Subcutaneous abdominal adipose tissue (tissue), 5 donors: ENCODE results near the gene ASS1.

Source experiments
- H3K27ac ChIP-seq: one replicate; pipeline ENCODE4 v1.7.0; 2013; ENCODE audit warnings: low read depth, mild to moderate bottlenecking, inconsistent platforms, low read length, moderate library complexity
- H3K27me3 ChIP-seq, 5 donors: one replicate each; pipeline ENCODE4 v1.7.0; 2013; ENCODE audit warnings: low read length in 5 of 5, inconsistent platforms in 1 of 5; ENCODE audit not compliant: control insufficient read depth in 5 of 5, insufficient read depth in 4 of 5
- H3K36me3 ChIP-seq, 5 donors: one replicate each; pipeline ENCODE4 v1.7.0; 2013; ENCODE audit warnings: low read length in 5 of 5; ENCODE audit not compliant: control insufficient read depth in 5 of 5, insufficient read depth in 5 of 5
- H3K4me1 ChIP-seq, 5 donors: one replicate each; pipeline ENCODE4 v1.7.0; 2013; ENCODE audit warnings: low read length in 5 of 5, mild to moderate bottlenecking in 3 of 5, moderate library complexity in 1 of 5; ENCODE audit not compliant: control insufficient read depth in 5 of 5, insufficient read depth in 5 of 5
- H3K4me3 ChIP-seq, 5 donors: one replicate each; pipeline ENCODE4 v1.7.0; 2013; ENCODE audit warnings: low read length in 5 of 5, low read depth in 1 of 5
- H3K9ac ChIP-seq, 5 donors: one replicate each; pipeline ENCODE4 v1.7.0; 2013; ENCODE audit warnings: low read length in 5 of 5, mild to moderate bottlenecking in 4 of 5, moderate library complexity in 3 of 5
- H3K9me3 ChIP-seq, 5 donors: one replicate each; pipeline ENCODE4 v1.7.0; 2013; ENCODE audit warnings: low read length in 5 of 5; ENCODE audit not compliant: control insufficient read depth in 5 of 5
- donor health status: healthy.
- donor health status: healthy.
- donor health status: healthy.
- donor health status: healthy.
- donor health status: healthy.

The ASS1 gene

GRCh38 chr9:130532426-130533080 is 87.8 kb downstream of the ASS1 start:
- Histone ChIP-seq H3K36me3 (no peaks in the 10 kb centered on the region), H3K9me3 (no peaks in the 10 kb centered on the region), H3K27me3 (peaks cover 30 to 57% (median 46%) of the 10 kb centered on the region in 5 donors), H3K4me1 (peaks cover 0 to 9% (median 4%) of the 10 kb centered on the region in 5 donors), H3K9ac (no peak overlapping the region), H3K27ac (no peak overlapping the region), H3K4me3 (no peak overlapping the region)

- no peaks in the 10 kb centered on the region for H3K9me3 ChIP-seq
- H3K27me3 ChIP-seq: peaks cover 45 to 69% (median 55%) of the 10 kb centered on the region in 5 donors
- no peak overlapping the region for H3K9ac ChIP-seq
- H3K4me3 ChIP-seq: peak overlapping the region in 1 of 5 donors; percentile 6
- H3K36me3 ChIP-seq: no peaks in the 10 kb centered on the region
- no peak overlapping the region for H3K27ac ChIP-seq
- peaks cover 0 to 10% (median 4%) of the 10 kb centered on the region in 5 donors for H3K4me1 ChIP-seq
Observed at GRCh38 chr9:130535818-130536521, 91.2 kb downstream of the ASS1 start.

GRCh38 chr9:130536701-130537107 is 91.9 kb downstream of the ASS1 start:
- H3K27me3 ChIP-seq: peaks cover 47 to 71% (median 55%) of the 10 kb centered on the region in 5 donors

DNA sequence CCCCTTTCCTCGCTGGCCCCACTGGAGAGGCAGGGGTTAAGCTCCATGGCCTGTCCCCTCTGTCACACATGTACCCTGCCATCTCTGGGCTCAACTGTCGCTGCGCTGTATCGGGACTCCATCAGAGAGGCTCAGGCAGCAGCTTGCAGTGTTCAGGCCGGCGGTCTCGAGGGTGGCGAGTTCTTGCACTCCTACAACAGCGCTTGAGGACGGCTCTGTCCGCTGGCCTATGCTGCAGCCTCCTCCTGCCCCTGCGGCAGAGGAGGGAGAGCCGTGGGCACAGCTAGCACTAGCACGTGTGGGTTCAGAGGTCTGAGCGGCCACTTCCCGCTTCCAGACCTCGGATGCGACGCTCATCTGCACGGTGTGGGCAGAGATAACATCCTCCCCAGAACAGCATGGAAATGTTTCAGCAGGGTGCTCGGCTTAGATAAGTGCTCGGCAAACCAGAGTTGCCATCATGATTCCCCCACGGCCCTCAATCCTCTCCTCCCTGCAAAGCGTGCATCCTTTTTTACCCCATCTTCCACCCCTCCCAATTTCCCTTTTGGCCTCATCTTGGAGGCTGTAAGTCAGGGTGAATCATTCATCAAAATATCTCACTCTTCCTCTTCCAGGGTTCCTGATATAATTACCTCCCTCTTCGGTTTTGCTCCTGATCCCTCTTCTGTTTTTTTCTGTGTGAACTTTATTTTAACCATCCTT is 92.7 kb downstream of the ASS1 start:
- Histone ChIP-seq H3K27ac (no peak overlapping the region), H3K4me3 (no peak overlapping the region), H3K4me1 (peaks cover 0 to 10% (median 4%) of the 10 kb centered on the region in 5 donors), H3K9ac (no peak overlapping the region), H3K27me3 (peaks cover 48 to 77% (median 60%) of the 10 kb centered on the region in 5 donors), H3K36me3 (no peaks in the 10 kb centered on the region), H3K9me3 (no peaks in the 10 kb centered on the region)

More at GRCh38 chr9:130536701-130537107, 91.9 kb downstream of the ASS1 start:
- H3K4me1 ChIP-seq: peaks cover 0 to 10% (median 4%) of the 10 kb centered on the region in 5 donors
- no peak overlapping the region for H3K27ac ChIP-seq
- H3K36me3 ChIP-seq: no peaks in the 10 kb centered on the region
- no peak overlapping the region for H3K9ac ChIP-seq
- no peak overlapping the region for H3K4me3 ChIP-seq
- H3K9me3 ChIP-seq: no peaks in the 10 kb centered on the region

DNA sequence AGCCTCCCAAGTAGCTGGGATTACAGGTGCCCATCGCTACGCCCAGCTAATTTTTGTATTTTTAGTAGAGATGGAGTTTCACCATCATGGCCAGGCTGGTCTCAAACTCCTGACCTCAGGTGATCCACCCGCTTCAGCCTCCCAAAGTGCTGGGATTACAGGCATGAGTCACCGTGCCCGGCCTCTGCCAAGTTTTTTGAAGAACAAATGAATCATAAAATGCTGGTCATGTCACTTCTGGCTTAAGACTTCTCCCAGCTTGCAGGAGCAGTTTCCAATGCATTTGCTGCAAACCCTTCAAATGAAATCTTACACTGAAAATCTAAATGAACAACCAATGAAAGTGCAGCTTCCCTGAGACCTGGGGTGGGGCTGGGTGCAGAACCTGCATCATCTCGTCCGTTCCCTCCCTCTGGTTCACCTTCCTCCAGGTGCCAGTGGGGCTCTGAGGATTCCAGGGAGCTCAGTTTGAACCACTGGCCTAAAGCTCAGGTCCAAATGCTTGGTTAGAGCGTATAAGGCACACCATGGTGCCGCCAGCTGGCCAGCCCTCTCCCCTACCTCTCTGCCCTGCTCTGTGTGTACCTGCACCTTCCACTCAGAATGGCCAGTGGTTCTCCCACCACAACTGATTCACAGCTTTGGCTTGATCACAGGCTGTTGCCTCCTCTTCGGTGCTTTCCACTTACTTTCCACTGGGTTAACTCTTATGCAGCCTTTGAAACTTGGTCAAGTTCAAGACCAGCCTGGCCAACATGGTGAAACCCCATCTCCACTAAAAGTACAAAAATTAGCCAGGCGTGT is 94.9 kb downstream of the ASS1 start:
- H3K36me3 ChIP-seq: no peaks in the 10 kb centered on the region
- no peak overlapping the region for H3K27ac ChIP-seq
- peaks cover 0 to 10% (median 4%) of the 10 kb centered on the region in 5 donors for H3K4me1 ChIP-seq
- no peak overlapping the region for H3K9ac ChIP-seq
- H3K9me3 ChIP-seq: no peaks in the 10 kb centered on the region
- no peak overlapping the region for H3K4me3 ChIP-seq
- peaks cover 50 to 76% (median 58%) of the 10 kb centered on the region in 5 donors for H3K27me3 ChIP-seq

- no peak overlapping the region for H3K4me3 ChIP-seq
- peaks cover 40 to 62% (median 50%) of the 10 kb centered on the region in 5 donors for H3K27me3 ChIP-seq
Observed at GRCh38 chr9:130541533-130541932, 96.8 kb downstream of the ASS1 start.

GRCh38 chr9:130542038-130542437 is 97.3 kb downstream of the ASS1 start:
- peaks cover 0 to 5% (median 3%) of the 10 kb centered on the region in 5 donors for H3K4me1 ChIP-seq
- no peak overlapping the region for H3K4me3 ChIP-seq
- no peaks in the 10 kb centered on the region for H3K36me3 ChIP-seq
- H3K27me3 ChIP-seq: peaks cover 35 to 57% (median 45%) of the 10 kb centered on the region in 5 donors
- H3K27ac ChIP-seq: no peak overlapping the region
- no peak overlapping the region for H3K9ac ChIP-seq
- H3K9me3 ChIP-seq: no peaks in the 10 kb centered on the region

More at GRCh38 chr9:130541533-130541932, 96.8 kb downstream of the ASS1 start:
- Histone ChIP-seq H3K36me3 (no peaks in the 10 kb centered on the region), H3K4me1 (peaks cover 0 to 5% (median 3%) of the 10 kb centered on the region in 5 donors), H3K9me3 (no peaks in the 10 kb centered on the region), H3K9ac (no peak overlapping the region), H3K27ac (no peak overlapping the region)

GRCh38 chr9:130542457-130543228 is 97.9 kb downstream of the ASS1 start:
- Histone ChIP-seq H3K27me3 (peaks cover 31 to 51% (median 39%) of the 10 kb centered on the region in 5 donors), H3K9me3 (no peaks in the 10 kb centered on the region), H3K4me1 (no peaks in the 10 kb centered on the region), H3K36me3 (no peaks in the 10 kb centered on the region), H3K27ac (no peak overlapping the region), H3K9ac (no peak overlapping the region), H3K4me3 (no peak overlapping the region)

DNA sequence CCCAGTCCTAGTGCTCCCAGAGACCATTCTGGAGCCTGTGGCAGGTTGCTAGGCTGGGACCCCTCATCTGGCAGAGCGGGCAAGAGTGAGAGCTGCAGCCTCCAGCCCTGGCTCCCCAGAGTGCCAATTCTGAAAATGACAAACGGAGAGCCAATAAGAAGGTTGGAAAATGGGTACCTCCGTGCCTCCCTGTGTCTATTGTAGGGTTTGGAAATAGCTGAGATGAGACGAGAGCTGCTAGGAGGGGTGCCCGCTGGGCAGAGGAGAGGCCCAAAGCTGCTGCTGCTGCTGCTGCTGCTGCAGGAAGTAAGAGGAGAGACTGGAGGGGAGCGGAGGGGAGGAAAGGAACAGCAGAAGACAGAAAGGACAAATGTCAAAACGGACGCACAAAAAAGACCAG is 98.6 kb downstream of the ASS1 start:
- H3K4me1 ChIP-seq: no peaks in the 10 kb centered on the region
- no peak overlapping the region for H3K9ac ChIP-seq
- H3K27me3 ChIP-seq: peaks cover 31 to 45% (median 38%) of the 10 kb centered on the region in 5 donors
- H3K27ac ChIP-seq: no peak overlapping the region
- H3K4me3 ChIP-seq: no peak overlapping the region
- no peaks in the 10 kb centered on the region for H3K36me3 ChIP-seq
- no peaks in the 10 kb centered on the region for H3K9me3 ChIP-seq
